Occipital lobe (tissue), 2 donors: ENCODE measurements around the gene FGF12. TPM values are rescaled to one million over a fixed set of nuclear protein-coding genes. Genes with fewer than 3 reads are reported as not detected.

Experiments used
- DNase-seq: peaks from one replicate; lab custom pipeline; 2025; lab: John Stamatoyannopoulos, UW
- total RNA-seq: library from RNA; depleted of rRNA; stranded (reverse); fragments of >200 nt; gene quantifications from one replicate; pipeline ENCODE4 v1.2.3, GENCODE V29; 2014

The FGF12 gene
- total RNA-seq, 1 donor from 2014 or later, result 187 TPM

- DNase-seq, result no peak
Measured at GRCh38 chr3:192262001-192262400, 465.3 kb downstream of the FGF12 start.

- no peak for DNase-seq
Measured at GRCh38 chr3:192261135-192261534, 466.2 kb downstream of the FGF12 start.

- DNase-seq, result no peak
Measured at GRCh38 chr3:192260116-192261010, 467.0 kb downstream of the FGF12 start.

DNA sequence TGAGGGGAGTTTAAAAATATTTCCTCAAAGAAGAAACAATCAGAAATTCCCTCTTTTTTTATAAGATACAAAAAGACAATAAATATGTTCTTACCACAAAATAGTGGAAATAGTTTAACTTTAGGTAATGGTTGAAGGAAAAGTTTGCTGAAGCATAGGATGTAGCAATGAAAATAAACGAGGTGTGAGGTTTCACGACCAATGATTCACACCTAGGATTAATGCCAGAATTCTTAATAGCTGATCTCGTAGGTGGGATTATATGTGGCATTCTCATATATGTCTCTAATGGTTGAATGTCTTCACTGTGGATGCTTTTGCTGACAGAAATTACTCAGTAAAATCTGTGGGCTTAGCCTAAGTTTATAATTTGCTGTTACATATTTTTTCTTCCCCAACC is 467.7 kb downstream of the FGF12 start:
- no peak for DNase-seq

- DNase-seq, result no peak
Measured at GRCh38 chr3:192258721-192259120, 468.6 kb downstream of the FGF12 start.

- DNase-seq, result no peak
Measured at GRCh38 chr3:192255839-192256238, 471.5 kb downstream of the FGF12 start.

DNA sequence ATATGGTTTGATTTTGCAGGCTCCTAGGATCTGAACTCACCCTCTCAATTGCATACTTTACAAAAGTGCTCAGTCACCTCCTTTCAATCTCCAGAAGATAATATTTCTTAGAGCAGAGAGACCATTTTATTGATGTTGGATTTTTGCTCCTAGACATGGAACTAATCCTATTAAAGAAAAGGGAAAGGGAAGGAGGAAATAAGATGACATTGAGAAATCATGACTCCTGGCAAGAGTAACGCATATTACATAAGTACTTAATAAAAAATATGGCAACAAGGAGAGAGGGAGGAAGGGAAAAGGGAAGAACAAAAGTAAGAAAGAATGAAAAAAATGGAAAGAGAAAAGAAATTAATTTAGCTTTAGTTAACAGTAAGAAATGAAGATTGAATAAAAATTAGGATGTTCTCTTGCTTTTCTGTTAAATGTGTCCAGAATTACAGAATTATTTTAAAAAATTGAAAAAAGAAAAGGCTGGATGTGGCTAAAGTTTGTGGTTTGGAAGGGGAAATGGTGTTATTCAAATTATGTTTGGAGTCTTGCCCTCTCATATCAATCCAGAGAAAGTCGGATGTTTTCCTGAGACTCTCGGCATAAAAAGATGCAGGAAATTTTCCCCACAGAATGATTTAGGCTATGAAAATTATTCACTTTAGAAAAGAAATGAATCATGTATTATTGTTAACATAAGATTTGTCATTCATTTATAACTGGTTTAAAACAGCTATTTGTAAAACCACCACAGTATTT is 474.0 kb downstream of the FGF12 start:
- DNase-seq, result no peak

- DNase-seq, result no peak
Measured at GRCh38 chr3:192249516-192249915, 477.8 kb downstream of the FGF12 start.

DNA sequence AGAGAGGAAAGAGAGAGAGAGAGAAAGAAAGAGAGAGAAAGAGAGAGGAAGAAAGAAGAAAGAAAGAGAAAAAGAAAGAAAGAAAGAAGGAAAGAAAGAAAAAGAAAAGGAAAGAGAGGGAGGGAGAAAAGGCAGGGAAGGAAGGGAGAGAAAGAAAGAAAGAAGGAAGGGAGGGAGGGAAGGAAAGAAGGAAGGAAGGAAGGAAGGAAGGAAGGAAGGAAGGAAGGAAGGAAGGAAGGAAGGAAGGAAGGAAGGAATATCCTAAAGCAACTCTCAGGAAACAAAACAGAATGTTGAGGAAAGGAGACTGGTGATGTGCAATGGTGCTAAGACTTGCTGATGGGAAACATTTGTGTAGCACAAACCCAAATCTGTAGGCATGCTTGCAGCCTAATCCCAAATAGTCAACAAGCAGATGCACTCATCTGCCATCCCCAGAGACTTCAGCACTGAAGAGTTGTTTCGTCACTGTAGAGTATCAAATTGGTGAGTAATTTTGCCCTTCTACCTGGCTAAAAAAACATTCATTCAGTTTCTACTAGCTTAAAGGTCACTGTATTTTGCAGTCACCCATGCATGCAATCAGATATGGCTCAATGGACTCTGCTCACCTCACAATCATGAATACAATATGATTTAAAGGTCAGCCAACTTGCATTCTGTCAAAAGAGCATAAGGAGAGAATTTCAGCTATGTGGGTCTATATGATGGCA is 480.3 kb downstream of the FGF12 start:
- no peak for DNase-seq

- DNase-seq, result no peak
Measured at GRCh38 chr3:192244591-192244990, 482.8 kb downstream of the FGF12 start.

- no peak for DNase-seq
Measured at GRCh38 chr3:192239956-192240355, 487.4 kb downstream of the FGF12 start.

DNA sequence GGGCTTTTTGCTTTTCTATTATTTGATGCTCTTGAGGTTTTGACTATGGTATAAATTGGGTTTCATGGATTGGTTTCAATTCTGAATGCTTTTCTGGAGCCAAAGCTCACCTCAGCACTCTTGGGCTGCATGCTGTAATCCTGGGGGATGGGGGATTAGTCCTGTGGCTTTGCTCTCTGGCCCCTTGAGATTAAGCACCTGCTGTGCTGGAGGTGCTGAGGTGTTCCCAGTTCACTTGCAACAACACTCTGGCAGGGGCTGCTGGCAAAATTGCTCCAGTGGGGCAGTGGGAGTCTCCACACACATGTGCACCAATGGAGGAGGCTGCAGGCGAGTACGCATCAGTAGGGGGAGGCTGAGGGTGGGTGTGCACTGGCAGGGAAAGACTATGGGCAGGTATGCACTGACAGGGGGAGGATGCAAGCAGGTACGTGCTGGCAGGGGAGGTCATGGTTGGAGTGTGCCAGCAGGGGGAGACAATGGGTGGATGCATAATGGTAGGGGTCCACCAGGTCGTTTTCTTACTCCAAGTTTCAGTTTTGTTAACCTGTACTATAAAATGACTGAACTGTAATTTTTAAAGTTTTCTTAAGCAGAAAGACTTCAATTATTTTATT is 489.2 kb downstream of the FGF12 start:
- no peak for DNase-seq

DNA sequence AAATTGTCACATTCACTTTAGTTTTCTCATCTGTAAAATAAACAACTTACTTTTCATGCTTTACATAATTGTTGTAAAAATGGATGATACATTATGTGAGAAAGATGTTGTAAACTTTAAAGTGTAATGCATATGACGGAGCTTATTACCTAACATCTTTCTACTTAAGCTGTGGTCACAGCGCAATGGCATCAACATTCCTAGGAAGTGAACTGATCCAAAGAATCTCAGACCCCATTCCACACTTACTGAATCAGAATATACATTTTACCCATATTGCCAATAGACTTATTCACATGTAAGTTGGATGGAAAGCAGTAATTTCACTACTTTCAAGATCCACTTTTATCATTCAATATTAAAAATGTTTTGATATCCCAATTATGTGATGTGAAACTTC is 497.5 kb downstream of the FGF12 start:
- no peak for DNase-seq

- DNase-seq, result no peak
Measured at GRCh38 chr3:192224634-192225155, 502.6 kb downstream of the FGF12 start.

DNA sequence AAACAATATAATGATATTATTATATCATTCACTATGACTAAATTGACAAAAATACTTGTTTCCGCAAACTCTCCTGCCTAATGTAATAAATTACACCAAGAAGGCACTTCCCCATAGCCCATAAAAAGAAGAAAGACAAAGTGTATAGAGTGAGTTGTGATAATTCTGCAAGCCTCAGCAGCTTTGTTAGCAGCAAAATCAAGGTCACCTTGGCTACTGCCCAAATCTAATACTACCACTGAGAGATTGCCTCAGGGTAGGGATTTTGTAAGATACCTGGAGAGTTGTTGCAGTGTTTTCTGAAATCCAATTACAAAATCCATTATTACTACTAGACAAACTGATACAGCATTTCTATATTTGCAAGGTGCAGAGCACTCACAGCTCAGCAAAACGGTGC is 503.5 kb downstream of the FGF12 start:
- no peak for DNase-seq

DNA sequence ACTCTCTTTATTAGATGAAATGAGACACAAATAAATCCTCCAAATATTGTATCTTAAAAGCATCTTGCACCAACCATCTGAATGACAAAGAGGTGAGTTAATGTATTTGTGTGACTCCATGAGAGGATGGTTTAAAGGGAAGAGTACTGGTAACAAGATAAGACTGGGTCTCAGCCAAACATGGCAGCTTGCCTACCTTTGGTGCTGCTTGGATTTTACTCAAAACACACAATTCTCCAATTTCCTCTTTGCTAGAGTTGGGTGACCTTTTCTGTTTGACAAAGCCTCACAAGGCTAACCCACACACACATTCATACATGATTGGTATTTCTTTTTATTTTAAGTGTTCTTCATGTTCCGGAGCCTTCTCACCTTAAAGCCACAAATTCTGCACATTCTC is 506.4 kb downstream of the FGF12 start:
- no peak for DNase-seq

DNA sequence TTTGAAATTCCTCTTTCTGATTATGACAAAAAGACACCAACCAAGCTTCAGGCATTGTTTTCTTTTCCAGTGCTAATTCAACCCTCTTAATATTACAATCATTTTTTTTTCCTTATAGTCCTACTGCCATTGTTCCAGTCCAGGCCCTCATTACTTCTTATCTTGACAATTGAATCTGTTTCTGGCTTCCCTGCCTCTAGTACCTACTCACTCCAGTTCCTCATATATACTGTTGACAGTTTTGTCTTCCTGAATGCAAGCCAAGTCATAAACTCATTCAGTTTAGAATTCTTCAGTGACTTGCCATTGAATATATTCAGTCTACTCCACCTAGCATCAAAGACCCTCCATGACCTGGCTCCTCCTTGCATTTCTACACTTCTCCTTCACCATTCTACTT is 507.4 kb downstream of the FGF12 start:
- no peak for DNase-seq

DNA sequence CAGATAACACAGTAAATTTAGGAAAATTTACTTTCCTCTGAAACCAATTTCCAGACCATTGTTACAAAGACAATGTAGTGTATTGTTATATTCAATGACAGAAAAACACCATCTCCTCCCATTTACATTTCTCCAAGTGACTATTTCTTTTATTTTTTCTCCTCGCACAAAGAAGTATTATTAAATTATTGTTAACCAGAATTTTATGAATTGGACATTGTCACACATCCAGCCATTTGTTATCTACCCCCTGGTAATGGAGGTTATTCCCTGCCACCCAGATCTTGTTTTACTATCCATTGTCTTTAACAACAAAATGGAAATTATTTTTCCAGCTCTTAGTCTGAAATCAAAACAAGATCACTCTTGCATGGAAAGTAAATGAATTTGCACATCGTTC is 511.3 kb downstream of the FGF12 start:
- no peak for DNase-seq

DNA sequence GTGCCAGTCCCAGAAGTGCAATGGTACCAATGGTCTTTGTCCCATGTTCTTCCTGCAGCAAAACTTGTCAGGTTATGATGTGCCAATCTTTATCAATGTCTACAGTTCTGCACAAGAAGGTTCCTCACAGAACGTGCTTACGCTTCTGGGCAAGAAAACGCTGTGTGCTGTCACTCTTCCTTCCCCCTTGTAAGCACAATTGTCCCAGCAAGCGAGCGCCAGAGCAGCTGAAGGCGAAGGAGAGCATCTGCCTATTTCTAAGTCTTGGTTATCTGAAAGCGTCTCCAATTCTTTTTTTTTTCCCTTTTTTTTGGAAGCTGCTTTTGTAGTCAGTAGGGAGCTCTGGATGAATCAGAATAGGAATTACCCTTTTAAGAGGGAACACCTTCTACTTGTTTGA is 514.4 kb downstream of the FGF12 start:
- DNase-seq, result no peak

DNA sequence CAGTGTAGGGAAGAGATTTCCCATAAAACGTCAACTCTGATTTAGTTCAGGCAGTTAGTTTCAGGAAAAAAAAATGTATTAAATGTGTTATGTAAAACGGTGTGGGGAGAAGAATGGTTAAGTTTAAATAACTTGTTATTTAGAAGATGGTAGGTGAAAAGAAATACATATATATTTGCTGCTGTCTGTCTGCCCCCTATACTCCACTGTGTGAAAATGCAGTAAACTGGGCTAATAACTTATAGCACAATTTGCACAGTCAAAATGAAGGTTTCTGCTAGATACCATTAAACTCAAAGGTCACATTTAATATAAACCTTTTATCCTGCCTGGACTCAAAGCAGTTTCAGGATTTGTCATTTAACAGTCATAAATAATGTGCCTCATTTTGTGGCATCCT is 515.0 kb downstream of the FGF12 start:
- DNase-seq, result no peak

GRCh38 chr3:192207651-192208050 is 519.7 kb downstream of the FGF12 start:
- DNase-seq, result no peak
